SK-N-SH (cell line): ENCODE data around the gene COX7B. TPM values are rescaled to one million over a fixed set of nuclear protein-coding genes. Genes with fewer than 3 reads are reported as not detected.
"Not testable (repeated sequence)": the region's sequence is repeated elsewhere in the genome, so short reads cannot be mapped to it uniquely, and the experiment has no call there.

ENCODE experiments used
- CTCF ChIA-PET: fragments of 300-600, 350-600 bp; formaldehyde crosslinking; extraction: SDS; loops from one replicate; lab custom pipeline; 2021; lab: Yijun Ruan, JAX
- POLR2A ChIA-PET: fragments of 350-600 bp; sonication (Branson Sonifier 250); formaldehyde crosslinking; extraction: SDS; loops from one replicate; lab custom pipeline; 2020; ENCODE audit warnings: antibody characterized with exemption, inconsistent platforms; lab: Yijun Ruan, JAX
- DNase-seq: peaks from one replicate; pipeline ENCODE4 v3.0.0; 2012
- H2AFZ ChIP-seq: fragments of 200-600 bp; sonication (generic); 2 replicates; pipeline ENCODE4 v1.8.1; 2016; ENCODE audit warnings: antibody characterized with exemption, mild to moderate bottlenecking, low read depth
- H3F3A ChIP-seq: fragments of 200-600 bp; sonication (generic); replicated peaks from 2 replicates; pipeline ENCODE3; 2016; ENCODE audit warnings: antibody characterized with exemption, mild to moderate bottlenecking; ENCODE audit not compliant: insufficient read depth
- H3K27ac ChIP-seq, 2 experiments: fragments of 200-500 bp in 1 of 2; fragments of 200-600 bp in 1 of 2; sonication (Bioruptor generic) in 1 of 2; sonication (generic), shearing (Covaris generic) in 1 of 2; 2 replicates each; pipeline versions ENCODE4 v1.5.1 to v1.6.1; 2014 to 2016; ENCODE audit warnings: low read depth in 2 of 2, inconsistent platforms in 1 of 2, low read length in 1 of 2, mild to moderate bottlenecking in 1 of 2, mixed read lengths in 1 of 2
- H3K27me3 ChIP-seq: fragments of 200-600 bp; sonication (generic), shearing (Covaris generic); 2 replicates; pipeline ENCODE4 v1.6.1; 2016; ENCODE audit warnings: mixed run types; ENCODE audit not compliant: insufficient read depth
- H3K36me3 ChIP-seq, 2 experiments: fragments of 200-500 bp in 1 of 2; fragments of 200-600 bp in 1 of 2; sonication (Bioruptor generic) in 1 of 2; sonication (generic) in 1 of 2; replicated peaks in 1 of 2; 2 replicates each; pipeline versions ENCODE3 to v1.5.1; 2014 to 2016; ENCODE audit warnings: low read length in 1 of 2, mild to moderate bottlenecking in 1 of 2; ENCODE audit not compliant: insufficient read depth in 2 of 2, control insufficient read depth in 1 of 2
- H3K4me1 ChIP-seq, 2 experiments: fragments of 200-500 bp in 1 of 2; fragments of 200-600 bp in 1 of 2; sonication (Bioruptor generic) in 1 of 2; sonication (generic), shearing (Covaris generic) in 1 of 2; 2 replicates each; pipeline versions ENCODE4 v1.5.1 to v1.6.1; 2014 to 2016; ENCODE audit warnings: low read depth in 1 of 2, low read length in 1 of 2, mixed run types in 1 of 2; ENCODE audit not compliant: insufficient read depth in 2 of 2, control insufficient read depth in 1 of 2
- H3K4me2 ChIP-seq: fragments of 200-600 bp; sonication (generic), shearing (Covaris generic); 2 replicates; pipeline ENCODE4 v1.6.1; 2017; ENCODE audit warnings: mixed run types
- H3K4me3 ChIP-seq, 2 experiments: fragments of 200-500 bp in 1 of 2; fragments of 200-600 bp in 1 of 2; sonication (Bioruptor generic) in 1 of 2; sonication (generic), shearing (Covaris generic) in 1 of 2; 2 replicates each; pipeline versions ENCODE4 v1.5.1 to v1.8.1; 2014 to 2016; ENCODE audit warnings: low read depth in 2 of 2, inconsistent platforms in 1 of 2, low read length in 1 of 2, mild to moderate bottlenecking in 1 of 2, mixed read lengths in 1 of 2, moderate library complexity in 1 of 2
- H3K79me2 ChIP-seq: fragments of 200-600 bp; sonication (generic); 2 replicates; pipeline ENCODE4 v1.8.1; 2017; ENCODE audit warnings: mild to moderate bottlenecking; ENCODE audit not compliant: insufficient read depth
- H3K9ac ChIP-seq: fragments of 200-600 bp; sonication (generic); 2 replicates; pipeline ENCODE4 v1.6.1; 2017; ENCODE audit warnings: mixed run types
- H3K9me2 ChIP-seq: fragments of 200-600 bp; sonication (generic); 2 replicates; pipeline ENCODE4 v1.6.1; 2017; ENCODE audit warnings: mixed run types
- H3K9me3 ChIP-seq: fragments of 200-600 bp; sonication (generic); 2 replicates; pipeline ENCODE4 v1.6.1; 2017; ENCODE audit warnings: mixed run types, mild to moderate bottlenecking, moderate library complexity
- H4K20me1 ChIP-seq: fragments of 200-600 bp; sonication (generic); 2 replicates; pipeline ENCODE4 v1.6.1; 2017; ENCODE audit warnings: mild to moderate bottlenecking, mixed run types; ENCODE audit not compliant: insufficient read depth
- ELF1 ChIP-seq: IDR thresholded peaks from 2 replicates; pipeline ENCODE4 v1.4.0; 2012
- FOXJ3 ChIP-seq: sonication (generic); formaldehyde crosslinking; IDR thresholded peaks from 2 replicates; pipeline ENCODE4 v1.5.1; 2020; ENCODE audit warnings: mild to moderate bottlenecking, missing genetic modification reagents
- FOXM1 ChIP-seq: IDR thresholded peaks from 2 replicates; pipeline ENCODE4 v1.4.0; 2012; ENCODE audit warnings: low read depth, mild to moderate bottlenecking
- JUND ChIP-seq: IDR thresholded peaks from 2 replicates; pipeline ENCODE4 v1.4.0; 2012
- MEF2A ChIP-seq: IDR thresholded peaks from 2 replicates; pipeline ENCODE4 v1.4.0; 2012; ENCODE audit warnings: low read depth, borderline replicate concordance
- NRF1 ChIP-seq: IDR thresholded peaks from 2 replicates; pipeline ENCODE4 v1.6.1; 2012; ENCODE audit warnings: low read depth, mild to moderate bottlenecking, low read length
- POLR2AphosphoS5 ChIP-seq: IDR thresholded peaks from 2 replicates; pipeline ENCODE4 v1.6.1; 2012; ENCODE audit warnings: low read depth, low read length
- RCOR1 ChIP-seq: fragments of 150-350 bp; IDR thresholded peaks from 2 replicates; pipeline ENCODE4 v1.6.1; 2017; ENCODE audit warnings: antibody characterized with exemption, low read length
- RXRA ChIP-seq: IDR thresholded peaks from 2 replicates; pipeline ENCODE4 v1.4.0; 2012; ENCODE audit warnings: low read depth, mild to moderate bottlenecking, borderline replicate concordance
- SMC3 ChIP-seq: IDR thresholded peaks from 2 replicates; pipeline ENCODE4 v1.6.1; 2012; ENCODE audit warnings: low read depth, low read length, improper control_type of control experiment
- TAF1 ChIP-seq: IDR thresholded peaks from 2 replicates; pipeline ENCODE4 v1.6.1; 2012; ENCODE audit warnings: low read depth, mild to moderate bottlenecking, low read length, moderate library complexity, borderline replicate concordance
- YY1 ChIP-seq: IDR thresholded peaks from 2 replicates; pipeline ENCODE4 v1.4.0; 2012; ENCODE audit warnings: low read depth, mild to moderate bottlenecking
- WGBS: methylation state at CpG from one replicate; pipeline ENCODE4 v1.1.6; 2017; ENCODE audit warnings: low lambda C conversion rate; 5-methylcytosine and 5-hydroxymethylcytosine counted together
- polyA plus RNA-seq, 3 experiments: library from polyadenylated mRNA; depleted of rRNA; stranded (reverse); fragments of >200 nt; gene quantifications; 2 replicates each; pipeline ENCODE4 v1.2.3, GENCODE V29; 2012
- TF ChIP-seq, protein P1 (sequence below): fragments of 150-350 bp; IDR thresholded peaks from 2 replicates; pipeline ENCODE4 v1.6.1; 2017; ENCODE audit warnings: antibody characterized with exemption, low read length, low read depth, borderline replicate concordance
- TF ChIP-seq, protein P2 (sequence below): IDR thresholded peaks from 2 replicates; pipeline ENCODE4 v1.6.1; 2012; ENCODE audit warnings: mild to moderate bottlenecking, low read depth, low read length, moderate library complexity
- TF ChIP-seq, protein P3 (sequence below): fragments of 150-350 bp; IDR thresholded peaks from 2 replicates; pipeline ENCODE4 v1.6.1; 2016; ENCODE audit warnings: mild to moderate bottlenecking, low read depth, low read length

The COX7B gene
- polyA plus RNA-seq, 1 of the 3 experiments (the other 2 are of a cell fraction) = 1,029 TPM

DNA sequence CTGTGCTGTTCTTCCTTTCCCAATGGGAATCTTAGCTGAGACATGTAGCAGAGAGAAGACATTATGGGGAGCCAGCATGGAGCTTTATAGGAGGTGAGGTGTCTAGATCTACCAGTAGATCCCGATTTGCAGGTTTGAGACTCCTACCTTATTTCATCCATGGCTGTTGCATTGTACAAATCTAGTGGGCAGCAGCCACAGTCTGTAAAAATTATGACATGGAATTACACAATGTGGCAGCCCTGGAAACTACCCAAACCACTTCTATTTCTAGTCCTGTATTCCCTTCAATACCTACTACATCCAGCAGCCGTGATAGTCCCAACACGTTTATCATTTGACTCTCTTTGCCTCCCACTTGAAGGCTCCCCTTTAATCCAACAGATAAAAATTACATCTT lies 19.3 kb downstream of the COX7B start:
- 46% methylated on average over 3 of the region's 3 CpGs for WGBS
- no peaks in the 10 kb centered on the region for H3F3A ChIP-seq
- POLR2A ChIA-PET = interaction anchor here (0.6 kb wide), 1 partner anchor 220 kb away, joined by 6 read pairs; no protein-coding TSS in a partner anchor
- CTCF ChIA-PET = interaction anchor here (1.1 kb wide), 1 partner anchor 52 kb away, joined by 3 read pairs; no protein-coding TSS in a partner anchor
- H3K4me2 ChIP-seq = no peak overlapping the region
- no peak overlapping the region for H2AFZ ChIP-seq
- H3K27ac ChIP-seq = no peak overlapping the region
- H3K79me2 ChIP-seq = 0 out of 2 replicates have a peak, but pooled peaks cover 6% of the 10 kb centered on the region
- TF ChIP-seq, protein P1, sequence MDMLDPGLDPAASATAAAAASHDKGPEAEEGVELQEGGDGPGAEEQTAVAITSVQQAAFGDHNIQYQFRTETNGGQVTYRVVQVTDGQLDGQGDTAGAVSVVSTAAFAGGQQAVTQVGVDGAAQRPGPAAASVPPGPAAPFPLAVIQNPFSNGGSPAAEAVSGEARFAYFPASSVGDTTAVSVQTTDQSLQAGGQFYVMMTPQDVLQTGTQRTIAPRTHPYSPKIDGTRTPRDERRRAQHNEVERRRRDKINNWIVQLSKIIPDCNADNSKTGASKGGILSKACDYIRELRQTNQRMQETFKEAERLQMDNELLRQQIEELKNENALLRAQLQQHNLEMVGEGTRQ = no peak
- TF ChIP-seq FOXM1 (no peak), POLR2AphosphoS5 (no peak), RCOR1 (no peak), SMC3 (no peak), FOXJ3 (CRISPR knock-in tag) (no peak), YY1 (no peak), RXRA (no peak), MEF2A (no peak), TAF1 (no peak), JUND (no peak), NRF1 (no peak), ELF1 (no peak)
- TF ChIP-seq, protein P2, sequence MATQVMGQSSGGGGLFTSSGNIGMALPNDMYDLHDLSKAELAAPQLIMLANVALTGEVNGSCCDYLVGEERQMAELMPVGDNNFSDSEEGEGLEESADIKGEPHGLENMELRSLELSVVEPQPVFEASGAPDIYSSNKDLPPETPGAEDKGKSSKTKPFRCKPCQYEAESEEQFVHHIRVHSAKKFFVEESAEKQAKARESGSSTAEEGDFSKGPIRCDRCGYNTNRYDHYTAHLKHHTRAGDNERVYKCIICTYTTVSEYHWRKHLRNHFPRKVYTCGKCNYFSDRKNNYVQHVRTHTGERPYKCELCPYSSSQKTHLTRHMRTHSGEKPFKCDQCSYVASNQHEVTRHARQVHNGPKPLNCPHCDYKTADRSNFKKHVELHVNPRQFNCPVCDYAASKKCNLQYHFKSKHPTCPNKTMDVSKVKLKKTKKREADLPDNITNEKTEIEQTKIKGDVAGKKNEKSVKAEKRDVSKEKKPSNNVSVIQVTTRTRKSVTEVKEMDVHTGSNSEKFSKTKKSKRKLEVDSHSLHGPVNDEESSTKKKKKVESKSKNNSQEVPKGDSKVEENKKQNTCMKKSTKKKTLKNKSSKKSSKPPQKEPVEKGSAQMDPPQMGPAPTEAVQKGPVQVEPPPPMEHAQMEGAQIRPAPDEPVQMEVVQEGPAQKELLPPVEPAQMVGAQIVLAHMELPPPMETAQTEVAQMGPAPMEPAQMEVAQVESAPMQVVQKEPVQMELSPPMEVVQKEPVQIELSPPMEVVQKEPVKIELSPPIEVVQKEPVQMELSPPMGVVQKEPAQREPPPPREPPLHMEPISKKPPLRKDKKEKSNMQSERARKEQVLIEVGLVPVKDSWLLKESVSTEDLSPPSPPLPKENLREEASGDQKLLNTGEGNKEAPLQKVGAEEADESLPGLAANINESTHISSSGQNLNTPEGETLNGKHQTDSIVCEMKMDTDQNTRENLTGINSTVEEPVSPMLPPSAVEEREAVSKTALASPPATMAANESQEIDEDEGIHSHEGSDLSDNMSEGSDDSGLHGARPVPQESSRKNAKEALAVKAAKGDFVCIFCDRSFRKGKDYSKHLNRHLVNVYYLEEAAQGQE = no peak
- TF ChIP-seq, protein P3, sequence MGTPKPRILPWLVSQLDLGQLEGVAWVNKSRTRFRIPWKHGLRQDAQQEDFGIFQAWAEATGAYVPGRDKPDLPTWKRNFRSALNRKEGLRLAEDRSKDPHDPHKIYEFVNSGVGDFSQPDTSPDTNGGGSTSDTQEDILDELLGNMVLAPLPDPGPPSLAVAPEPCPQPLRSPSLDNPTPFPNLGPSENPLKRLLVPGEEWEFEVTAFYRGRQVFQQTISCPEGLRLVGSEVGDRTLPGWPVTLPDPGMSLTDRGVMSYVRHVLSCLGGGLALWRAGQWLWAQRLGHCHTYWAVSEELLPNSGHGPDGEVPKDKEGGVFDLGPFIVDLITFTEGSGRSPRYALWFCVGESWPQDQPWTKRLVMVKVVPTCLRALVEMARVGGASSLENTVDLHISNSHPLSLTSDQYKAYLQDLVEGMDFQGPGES = no peak
- TF ChIP-seq, all 33 proteins: peak for 0
- Histone ChIP-seq H3K9ac (no peak overlapping the region), H3K4me1 (no peaks in the 10 kb centered on the region), H3K36me3 (no peaks in the 10 kb centered on the region), H4K20me1 (peaks cover 3% of the 10 kb centered on the region; the same call in 1 of the 2 replicates), H3K4me3 (no peak overlapping the region), H3K9me3 (no peaks in the 10 kb centered on the region), H3K27me3 (no peaks in the 10 kb centered on the region; the same call in 1 of the 2 replicates), H3K9me2 (no peaks in the 10 kb centered on the region)
- no peak for DNase-seq

DNA sequence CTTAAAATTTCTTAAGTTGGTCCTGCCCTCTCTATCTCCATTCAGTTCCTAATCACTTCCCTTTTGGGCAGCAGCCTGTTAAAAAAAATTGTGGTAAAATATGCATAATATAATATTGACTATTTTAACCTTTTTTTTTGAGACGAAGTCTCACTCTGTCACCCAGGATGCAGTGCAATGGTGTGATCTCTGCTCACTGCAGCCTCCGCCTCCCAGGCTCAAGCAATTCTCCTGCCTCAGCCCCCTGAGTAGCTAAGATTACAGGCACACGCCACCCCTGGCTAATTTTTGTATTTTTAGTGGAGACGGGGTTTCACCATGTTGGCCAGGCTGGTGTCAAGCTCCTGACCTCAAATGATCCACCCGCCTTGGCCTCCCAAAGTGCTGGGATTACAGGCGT lies 20.1 kb downstream of the COX7B start:
- H3K4me1 ChIP-seq, POLR2A ChIA-PET, H2AFZ ChIP-seq, H3K27ac ChIP-seq, H3K27me3 ChIP-seq, H3K4me3 ChIP-seq, H3F3A ChIP-seq, H3K79me2 ChIP-seq, H3K9me2 ChIP-seq, H3K9me3 ChIP-seq, H3K36me3 ChIP-seq, H3K4me2 ChIP-seq, H4K20me1 ChIP-seq, H3K9ac ChIP-seq, DNase-seq: not testable (repeated sequence)
- CTCF ChIA-PET = interaction anchor here (1.1 kb wide), 1 partner anchor 51 kb away, joined by 3 read pairs; no protein-coding TSS in a partner anchor
- 41% methylated on average over 6 of the region's 6 CpGs for WGBS
